PC-3 (cell line): Measurements from ENCODE around the gene LENEP. TPM values are rescaled to one million over a fixed set of nuclear protein-coding genes. Genes with fewer than 3 reads are reported as not detected.

Source experiments
- ATAC-seq: fragments of 200-7000 bp; cut with Tn5 transposase; 2 replicates; pipeline ENCODE4 v1.9.1; 2020; ENCODE audit warnings: mild to moderate bottlenecking, moderate library complexity
- BruUV-seq: library from RNA; stranded (reverse); fragments of 400-500 nt; replicated peaks from 2 replicates; lab custom pipeline; 2021; lab: Mats Ljungman, UMichigan
- CTCF ChIA-PET: fragments of 300-600 bp; sonication (Branson Sonifier 250); formaldehyde crosslinking; loops from one replicate; lab custom pipeline; 2022; ENCODE audit warnings: antibody characterized with exemption; lab: Charles Lee
- POLR2A ChIA-PET: fragments of 300-600 bp; sonication (Branson Sonifier 250); formaldehyde crosslinking; loops from one replicate; lab custom pipeline; 2022; ENCODE audit warnings: antibody characterized with exemption; ENCODE audit not compliant: unreplicated experiment; lab: Charles Lee
- DNase-seq: peaks from one replicate; pipeline ENCODE4 v3.0.0-alpha.2; 2015
- H2AFZ ChIP-seq: fragments of 300-600 bp; sonication (generic); 2 replicates; pipeline ENCODE4 v1.6.0; 2016; ENCODE audit warnings: antibody characterized with exemption, low read length
- H3F3A ChIP-seq: fragments of 300-600 bp; sonication (generic); one replicate; pipeline ENCODE4 v1.6.0; 2017; ENCODE audit warnings: antibody characterized with exemption, low read length, control low read depth, mild to moderate bottlenecking; ENCODE audit not compliant: unreplicated experiment
- H3K27ac ChIP-seq: fragments of 300-600 bp; sonication (generic); 2 replicates; pipeline ENCODE4 v1.5.1; 2016; ENCODE audit warnings: mild to moderate bottlenecking, low read length
- H3K27me3 ChIP-seq: fragments of 300-600 bp; sonication (generic); 2 replicates; pipeline ENCODE4 v1.6.1; 2016; ENCODE audit warnings: low read length, mixed read lengths
- H3K36me3 ChIP-seq: fragments of 300-600 bp; sonication (generic); 2 replicates; pipeline ENCODE4 v1.6.1; 2016; ENCODE audit warnings: low read depth, mixed run types, low read length, mixed read lengths
- H3K4me1 ChIP-seq: fragments of 300-600 bp; sonication (generic); 2 replicates; pipeline ENCODE4 v1.5.1; 2016; ENCODE audit warnings: low read length; ENCODE audit not compliant: insufficient read depth
- H3K4me2 ChIP-seq: fragments of 300-600 bp; sonication (generic); 2 replicates; pipeline ENCODE4 v1.6.0; 2016; ENCODE audit warnings: low read length
- H3K4me3 ChIP-seq: fragments of 300-600 bp; sonication (generic); 2 replicates; pipeline ENCODE4 v1.5.1; 2016; ENCODE audit warnings: mild to moderate bottlenecking, low read length, mixed read lengths
- H3K79me2 ChIP-seq: fragments of 300-600 bp; sonication (generic); 2 replicates; pipeline ENCODE4 v1.6.1; 2017; ENCODE audit warnings: low read length, mixed read lengths
- H3K9ac ChIP-seq: fragments of 300-600 bp; sonication (generic); 2 replicates; pipeline ENCODE4 v1.6.0; 2016; ENCODE audit warnings: mild to moderate bottlenecking, low read length
- H3K9me2 ChIP-seq: fragments of 300-600 bp; sonication (generic); replicated peaks from 2 replicates; pipeline ENCODE4 v1.6.1; 2016; ENCODE audit warnings: mixed run types, low read length, mixed read lengths
- H3K9me3 ChIP-seq: fragments of 300-600 bp; sonication (generic); 2 replicates; pipeline ENCODE4 v1.6.1; 2016; ENCODE audit warnings: low read length, mixed read lengths
- H4K20me1 ChIP-seq: fragments of 300-600 bp; sonication (generic); 2 replicates; pipeline ENCODE4 v1.6.1; 2016; ENCODE audit warnings: low read length, mixed read lengths
- EZH2 ChIP-seq: fragments of 300-600 bp; sonication (generic); IDR thresholded peaks from one replicate; pipeline ENCODE4 v1.6.1; 2017; ENCODE audit warnings: antibody characterized with exemption, mild to moderate bottlenecking, low read length; ENCODE audit not compliant: unreplicated experiment
- EZH2phosphoT487 ChIP-seq: fragments of 300-600 bp; sonication (generic); IDR thresholded peaks from 2 replicates; pipeline ENCODE4 v1.6.1; 2018; ENCODE audit warnings: mild to moderate bottlenecking, antibody characterized with exemption, low read length, borderline replicate concordance
- intact Hi-C: fragments of 100-400 bp; cut with micrococcal nuclease; formaldehyde crosslinking; loops from 2 replicates; pipeline ENCODE4 v1.9.0; 2023
- total RNA-seq: library from RNA; depleted of rRNA; stranded (reverse); fragments of >200 nt; gene quantifications from 2 replicates; pipeline ENCODE4 v1.2.3, GENCODE V29; 2014
- TF ChIP-seq, protein P1 (sequence below): fragments of 300-600 bp; sonication (generic); conservative IDR thresholded peaks from 2 replicates; pipeline ENCODE4 v1.5.1; 2017; ENCODE audit warnings: antibody characterized with exemption, low read depth, mild to moderate bottlenecking, low read length

Gene LENEP
- total RNA-seq, 1 experiment from 2014 or later = not detected

DNA sequence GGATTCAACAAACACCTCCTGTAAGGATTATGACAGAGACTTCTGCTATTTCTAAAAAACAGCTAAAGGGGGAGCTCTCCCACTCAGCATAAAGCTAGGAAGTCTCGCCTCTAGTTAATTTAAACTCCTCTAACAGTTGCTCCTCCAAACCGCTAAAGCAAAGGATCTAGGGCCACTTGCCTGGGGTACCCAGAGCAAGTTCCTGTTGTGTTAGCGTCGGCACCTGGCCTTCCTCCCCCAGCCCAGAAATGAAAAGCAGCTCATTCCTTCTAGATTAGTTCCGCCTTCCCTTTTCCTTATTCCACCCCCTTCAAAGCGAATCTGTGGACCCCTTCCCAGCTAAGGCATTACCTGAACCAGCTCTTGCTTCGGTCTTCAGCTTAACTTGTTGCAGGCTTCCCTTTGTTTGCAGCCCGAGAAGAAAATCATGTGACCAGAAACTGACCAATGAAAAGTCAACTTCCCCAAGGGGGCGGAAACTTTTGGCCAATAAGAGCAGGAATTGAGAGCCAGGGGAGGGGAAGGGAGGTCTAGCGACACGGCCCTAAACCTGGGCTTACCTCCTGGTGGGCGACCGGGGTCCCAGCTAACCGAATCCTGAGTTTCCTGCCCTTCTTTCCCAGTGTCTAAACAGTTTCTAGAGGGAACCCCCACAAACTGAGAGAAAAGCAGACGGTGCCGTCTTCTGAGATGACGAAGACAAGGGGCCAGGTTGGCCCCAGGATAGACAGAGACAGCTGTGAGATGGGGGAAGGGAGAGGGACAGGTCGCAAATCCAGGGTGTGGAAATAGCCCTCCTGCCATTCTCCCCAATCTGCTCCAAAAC is 37.5 kb upstream of the LENEP start, which contains the start of gene PBXIP1:
PBXIP1 (minus strand) TSS at position 382 of the 826 bp plus-strand sequence. CDS start 2,378 bp downstream, outside the sequence.
- Histone ChIP-seq H4K20me1 (no peaks in the 10 kb centered on the region), H3K36me3 (peaks cover 8% of the 10 kb centered on the region; the same call in 1 of the 2 replicates), H3K9ac (peak within 1 kb of the TSS; percentile 35), H3K27me3 (no peaks in the 10 kb centered on the region), H3F3A (no peaks in the 10 kb centered on the region), H3K4me2 (peak within 1 kb of the TSS; percentile 89), H3K4me3 (peak within 1 kb of the TSS; percentile 69), H3K9me2 (no peaks in the 10 kb centered on the region), H3K9me3 (no peaks in the 10 kb centered on the region), H3K27ac (0 out of 2 replicates have a peak within 1 kb of the TSS, but pooled peaks have one; percentile 8), H3K4me1 (peaks cover 21% of the 10 kb centered on the region), H2AFZ (peak within 1 kb of the TSS; percentile 64), H3K79me2 (peaks cover 18% of the 10 kb centered on the region)
- ChIA-PET POLR2A (interaction anchor here (0.7 to 1.3 kb wide), 5 partner anchors 15 to 27 kb away, joined by 3 to 26 read pairs (median 5); no protein-coding TSS in a partner anchor), CTCF (interaction anchor here (0.7 to 1.5 kb wide), 5 partner anchors 12 to 104 kb away, joined by 4 to 9 read pairs (median 7); partner anchors contain the start of gene LENEP)
- ATAC-seq = peak; percentile 86
- TSS peak; percentile 2 for BruUV-seq
- DNase-seq = peak; percentile 95
- no peak for TF ChIP-seq EZH2phosphoT487
- TF ChIP-seq, protein P1, sequence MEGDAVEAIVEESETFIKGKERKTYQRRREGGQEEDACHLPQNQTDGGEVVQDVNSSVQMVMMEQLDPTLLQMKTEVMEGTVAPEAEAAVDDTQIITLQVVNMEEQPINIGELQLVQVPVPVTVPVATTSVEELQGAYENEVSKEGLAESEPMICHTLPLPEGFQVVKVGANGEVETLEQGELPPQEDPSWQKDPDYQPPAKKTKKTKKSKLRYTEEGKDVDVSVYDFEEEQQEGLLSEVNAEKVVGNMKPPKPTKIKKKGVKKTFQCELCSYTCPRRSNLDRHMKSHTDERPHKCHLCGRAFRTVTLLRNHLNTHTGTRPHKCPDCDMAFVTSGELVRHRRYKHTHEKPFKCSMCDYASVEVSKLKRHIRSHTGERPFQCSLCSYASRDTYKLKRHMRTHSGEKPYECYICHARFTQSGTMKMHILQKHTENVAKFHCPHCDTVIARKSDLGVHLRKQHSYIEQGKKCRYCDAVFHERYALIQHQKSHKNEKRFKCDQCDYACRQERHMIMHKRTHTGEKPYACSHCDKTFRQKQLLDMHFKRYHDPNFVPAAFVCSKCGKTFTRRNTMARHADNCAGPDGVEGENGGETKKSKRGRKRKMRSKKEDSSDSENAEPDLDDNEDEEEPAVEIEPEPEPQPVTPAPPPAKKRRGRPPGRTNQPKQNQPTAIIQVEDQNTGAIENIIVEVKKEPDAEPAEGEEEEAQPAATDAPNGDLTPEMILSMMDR = peak; percentile 59
- intact Hi-C loops = no loop called here

DNA sequence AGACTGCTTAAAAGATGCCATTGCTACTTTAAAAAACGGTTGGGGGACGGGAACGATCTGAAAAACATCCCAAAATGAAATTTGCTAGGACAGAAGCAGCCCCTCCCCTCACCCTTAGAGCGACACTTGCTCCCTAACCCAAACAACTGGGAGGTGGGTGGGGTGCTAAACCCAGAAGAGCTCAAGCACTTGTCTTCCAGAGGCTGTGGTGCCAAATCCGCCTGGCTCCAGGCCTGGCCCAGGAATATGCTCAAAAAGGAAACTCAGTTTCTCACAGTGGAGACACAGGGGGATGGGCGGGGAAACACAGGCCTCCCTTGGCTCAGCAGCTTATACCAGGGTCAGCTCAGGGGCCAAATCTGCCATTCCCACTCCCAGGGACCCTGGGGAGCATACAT is 36.8 kb upstream of the LENEP start:
- peak overlapping the region; percentile 69 for H3K4me3 ChIP-seq
- no peaks in the 10 kb centered on the region for H3F3A ChIP-seq
- H3K4me1 ChIP-seq = peaks cover 21% of the 10 kb centered on the region
- no peaks in the 10 kb centered on the region for H4K20me1 ChIP-seq
- H3K9me3 ChIP-seq = no peaks in the 10 kb centered on the region
- intact Hi-C loops = no loop called here
- CTCF ChIA-PET = interaction anchor here (1.2 to 1.5 kb wide), 2 partner anchors 13 to 17 kb away, joined by 7 to 8 read pairs; no protein-coding TSS in a partner anchor
- TF ChIP-seq EZH2phosphoT487 (no peak), EZH2 (no peak)
- TF ChIP-seq, protein P1 = no peak
- H3K79me2 ChIP-seq = peaks cover 24% of the 10 kb centered on the region
- peak overlapping the region; percentile 89 for H3K4me2 ChIP-seq
- no peaks in the 10 kb centered on the region for H3K9me2 ChIP-seq
- peak; percentile 1; the same call in 1 of the 2 replicates for ATAC-seq
- no peak overlapping the region for H3K27ac ChIP-seq
- peak overlapping the region; percentile 64; the same call in 1 of the 2 replicates for H2AFZ ChIP-seq
- DNase-seq = no peak
- BruUV-seq = TSS peak; percentile 89
- H3K36me3 ChIP-seq = peaks cover 8% of the 10 kb centered on the region; the same call in 1 of the 2 replicates
- POLR2A ChIA-PET = no interaction called here
- H3K9ac ChIP-seq = peak overlapping the region; percentile 35; the same call in 1 of the 2 replicates
- no peaks in the 10 kb centered on the region for H3K27me3 ChIP-seq
